ENCODE data around the gene JAK1. TPM values are rescaled to one million over a fixed set of nuclear protein-coding genes. Genes with fewer than 3 reads are reported as not detected.

The JAK1 gene
- total and polyA plus RNA-seq, 2 of the 8 experiments (the other 6 are each of a cell fraction or from before 2014, with no cell fraction given), result 7.8 to 24.5 TPM

DNA sequence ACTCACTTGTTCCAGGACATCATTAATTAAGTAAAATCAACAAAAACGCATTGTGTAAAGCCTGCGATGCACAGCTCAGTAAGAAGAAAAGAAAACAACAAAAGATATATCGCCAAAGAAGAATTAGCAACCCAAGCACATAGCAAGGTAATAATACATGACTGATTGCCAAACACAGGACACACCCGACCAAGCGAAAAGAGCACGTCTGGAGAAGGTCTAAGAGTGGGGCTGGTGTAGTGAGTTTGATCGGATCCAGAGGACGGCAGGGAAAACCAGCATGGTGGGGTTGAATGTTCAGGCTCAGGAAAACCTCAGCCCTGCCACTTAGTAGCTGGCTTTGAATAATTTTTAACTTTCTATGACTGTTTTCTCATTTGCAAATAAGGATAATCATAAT is 69.8 kb downstream of the JAK1 start (continued):
- no peak for TF ChIP-seq CHD7 (IDR thresholded peaks at IDR 0.05; ENCODE audit: insufficient replicate concordance, low read length)
- TF ChIP-seq KDM5A (IDR thresholded peaks at IDR 0.05; ENCODE audit: low read length), result no peak
- no peak for TF ChIP-seq GABPA (IDR thresholded peaks at IDR 0.05; ENCODE audit: borderline replicate concordance, insufficient read depth, low read length)
- TF ChIP-seq RAD21 (IDR thresholded peaks at IDR 0.05 in 1 of 2, conservative IDR thresholded peaks at IDR 0.05 in 1 of 2; ENCODE audit: low read depth in 2 of 2, low read length in 2 of 2), result no peak
- TF ChIP-seq SIX5 (IDR thresholded peaks at IDR 0.05; ENCODE audit: low read depth, low read length), result no peak
- TF ChIP-seq HDAC6 (IDR thresholded peaks at IDR 0.05; ENCODE audit: low read depth, low read length), result no peak

Measured in H1 (cell line).